Uterus (tissue), 2 donors: ENCODE results near the gene ARHGAP29.

Source experiments
- CTCF ChIP-seq, 4 experiments: fragments of 200-600 bp in 2 of 4; fragments of 450-650 bp in 2 of 4; sonication (generic) in 2 of 4; IDR thresholded peaks; one replicate each; pipeline ENCODE4 v1.5.1; 2016 to 2019; ENCODE audit warnings: antibody characterized with exemption in 4 of 4, mild to moderate bottlenecking in 2 of 4, moderate library complexity in 1 of 4
- POLR2A ChIP-seq, 2 donors: fragments of 450-650 bp; IDR thresholded peaks; one replicate each; pipeline ENCODE4 v1.6.1; 2016; ENCODE audit warnings: antibody characterized with exemption in 2 of 2, mild to moderate bottlenecking in 1 of 2, moderate library complexity in 1 of 2

GRCh38 chr1:94165843-94166242 is 71.5 kb downstream of the ARHGAP29 start:
- TF ChIP-seq CTCF (IDR thresholded peaks at IDR 0.05) (no peak), POLR2A (IDR thresholded peaks at IDR 0.05) (no peak)
